OCI-LY7 (cell line): ENCODE measurements around the gene SFTPD.

ENCODE experiments used
- CTCF ChIP-seq: fragments of 200-600 bp; sonication (generic); conservative IDR thresholded peaks from 2 replicates; pipeline ENCODE4 v1.5.1; 2014; ENCODE audit warnings: mild to moderate bottlenecking, antibody characterized with exemption, low read length, moderate library complexity, mixed read lengths
- EZH2phosphoT487 ChIP-seq: fragments of 200-600 bp; sonication (generic); IDR thresholded peaks from 2 replicates; pipeline ENCODE4 v1.6.1; 2018; ENCODE audit warnings: low read depth, borderline replicate concordance, mild to moderate bottlenecking, mixed run types, antibody characterized with exemption, low read length, moderate library complexity, mixed read lengths

- TF ChIP-seq CTCF: no peak
- TF ChIP-seq EZH2phosphoT487: no peak
Measured at GRCh38 chr10:79985481-79986072, 36.7 kb upstream of the SFTPD start.
